GM21381 (cell line): Measurements from ENCODE around the gene KPNB1.

Source experiments
- ATAC-seq: cut with Tn5 transposase; IDR thresholded peaks from one replicate; pipeline ENCODE4 v1.9.1; 2021; ENCODE audit warnings: mild to moderate bottlenecking, moderate library complexity; ENCODE audit not compliant: unreplicated experiment

KPNB1 gene

DNA sequence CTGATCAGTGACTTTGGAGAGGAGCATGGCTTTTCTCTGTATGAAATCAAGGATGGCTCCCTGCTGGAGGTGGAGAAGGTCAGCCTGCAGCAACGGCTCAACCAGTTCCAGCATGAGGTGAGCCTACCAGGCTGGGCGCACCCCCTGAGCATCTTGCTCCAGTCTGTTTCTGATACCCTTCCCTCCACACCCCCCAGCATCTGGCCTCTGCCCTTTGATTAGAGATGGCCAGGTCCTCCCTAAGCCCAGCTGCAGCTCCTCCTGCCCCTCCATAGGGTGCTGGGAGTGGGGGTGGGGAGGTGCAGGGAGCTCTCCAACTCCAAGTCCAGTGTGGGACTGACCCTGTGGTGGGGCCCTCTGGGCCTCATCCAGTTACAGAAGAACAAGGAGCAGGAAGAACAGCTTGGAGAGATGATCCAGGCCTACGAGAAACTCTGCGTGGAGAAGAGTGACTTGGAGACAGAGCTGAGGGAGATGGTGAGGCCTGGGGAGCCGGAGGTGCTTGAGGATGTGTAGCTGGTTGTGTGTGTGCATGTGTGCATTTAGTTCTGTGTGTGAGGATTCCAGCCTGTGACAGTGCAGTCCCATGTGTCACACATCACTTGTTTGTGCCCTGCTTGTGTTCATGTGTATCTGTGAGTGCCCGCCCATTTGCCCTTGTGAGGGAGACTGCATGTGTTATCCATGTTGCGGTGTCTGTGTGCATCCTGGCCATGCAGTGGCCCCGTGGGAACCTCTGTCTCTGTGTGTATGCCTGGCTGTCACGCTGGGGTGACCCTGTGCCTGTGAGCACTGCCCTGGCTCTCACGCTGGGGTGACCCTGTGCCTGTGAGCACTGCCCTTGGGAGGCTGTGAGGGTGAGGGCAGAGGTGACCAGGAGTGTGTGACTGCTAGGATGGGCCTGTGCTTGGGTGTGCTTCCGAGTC, 47.3 kb downstream of the KPNB1 start:
- ATAC-seq, result no peak

DNA sequence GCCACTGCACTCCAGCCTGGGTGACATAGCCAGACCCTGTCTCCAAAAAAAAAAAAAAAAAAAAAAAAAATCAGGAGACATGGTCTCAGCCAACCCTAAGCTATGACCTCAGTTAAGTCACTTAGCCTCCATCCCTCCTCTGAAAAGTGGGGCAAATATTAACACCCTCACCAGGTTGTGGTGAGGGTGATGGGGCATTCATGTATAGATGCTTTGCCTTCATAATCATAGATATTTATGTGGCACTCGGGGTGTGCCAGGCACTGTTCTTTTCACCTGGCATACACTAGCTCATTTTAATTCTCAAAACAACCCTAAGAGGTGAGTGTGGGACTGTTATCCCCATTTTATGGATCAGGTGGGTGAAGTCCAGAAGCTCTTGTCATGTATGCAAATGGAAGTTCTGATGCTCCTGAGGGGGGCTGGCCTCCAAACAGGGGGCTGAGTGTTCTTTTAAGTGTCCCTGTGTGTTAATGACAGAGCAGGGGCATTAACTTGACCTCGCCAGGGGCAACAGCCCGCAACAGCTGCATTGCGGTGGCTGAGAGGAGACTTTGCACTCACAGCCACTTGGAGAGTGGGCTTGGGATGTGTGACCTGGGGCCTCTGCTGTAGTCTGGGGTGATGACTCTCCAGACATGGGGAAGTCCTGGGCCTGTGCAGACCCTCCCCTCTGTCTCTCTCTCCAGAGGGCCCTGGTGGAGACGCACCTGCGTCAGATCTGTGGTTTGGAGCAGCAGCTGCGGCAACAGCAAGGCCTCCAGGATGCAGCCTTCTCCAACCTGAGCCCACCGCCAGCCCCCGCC, 48.4 kb downstream of the KPNB1 start:
- ATAC-seq, result no peak

DNA sequence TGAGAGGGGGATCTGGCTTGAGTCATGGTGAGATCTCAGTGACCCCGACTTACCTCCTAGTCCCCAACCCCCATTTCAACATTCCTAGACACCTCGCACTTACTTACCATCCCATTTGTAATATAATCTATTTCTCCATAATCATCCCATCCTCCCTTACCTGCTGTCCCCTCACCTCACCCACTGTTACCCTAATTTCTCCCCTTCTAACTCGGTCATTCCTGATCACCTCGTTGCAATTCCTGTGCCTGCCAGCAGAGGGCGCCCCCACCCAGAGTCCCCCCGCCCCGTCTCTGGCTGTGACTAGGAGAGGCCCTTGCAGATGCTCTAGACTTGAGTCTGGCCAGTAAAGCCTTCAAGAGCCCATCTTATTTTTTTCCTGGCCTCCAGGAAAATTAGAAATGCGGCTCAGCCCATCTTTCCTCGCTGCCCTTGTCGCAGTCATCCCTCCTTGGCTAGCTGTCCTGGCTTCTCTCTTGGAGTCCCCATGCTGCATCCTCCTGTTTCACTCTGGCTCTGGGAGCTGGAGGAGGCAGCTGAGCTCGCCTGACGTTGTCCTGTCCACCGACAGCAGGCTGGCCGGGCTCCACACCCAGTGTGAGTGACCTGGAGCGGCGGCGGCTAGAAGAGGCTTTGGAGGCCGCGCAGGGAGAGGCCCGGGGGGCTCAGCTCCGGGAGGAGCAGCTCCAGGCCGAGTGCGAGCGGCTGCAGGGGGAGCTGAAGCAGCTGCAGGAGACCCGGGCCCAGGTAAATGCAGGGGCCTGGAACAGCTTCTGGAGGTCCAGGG, 49.2 kb downstream of the KPNB1 start:
- no peak for ATAC-seq

DNA sequence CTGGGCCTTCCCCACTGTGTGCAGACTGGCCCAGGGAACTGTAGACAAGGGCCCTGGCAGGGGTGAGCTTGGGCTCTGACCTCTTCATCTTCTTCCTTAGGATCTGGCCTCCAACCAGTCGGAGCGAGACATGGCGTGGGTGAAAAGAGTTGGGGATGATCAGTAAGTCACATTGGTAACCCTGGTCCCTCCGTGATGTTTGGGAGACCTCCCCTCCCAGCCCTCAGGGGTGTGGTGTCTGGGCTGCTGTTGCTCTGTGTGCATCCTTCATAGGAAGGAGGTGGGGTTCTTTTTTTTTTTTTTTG, 49.8 kb downstream of the KPNB1 start:
- ATAC-seq, result no peak

DNA sequence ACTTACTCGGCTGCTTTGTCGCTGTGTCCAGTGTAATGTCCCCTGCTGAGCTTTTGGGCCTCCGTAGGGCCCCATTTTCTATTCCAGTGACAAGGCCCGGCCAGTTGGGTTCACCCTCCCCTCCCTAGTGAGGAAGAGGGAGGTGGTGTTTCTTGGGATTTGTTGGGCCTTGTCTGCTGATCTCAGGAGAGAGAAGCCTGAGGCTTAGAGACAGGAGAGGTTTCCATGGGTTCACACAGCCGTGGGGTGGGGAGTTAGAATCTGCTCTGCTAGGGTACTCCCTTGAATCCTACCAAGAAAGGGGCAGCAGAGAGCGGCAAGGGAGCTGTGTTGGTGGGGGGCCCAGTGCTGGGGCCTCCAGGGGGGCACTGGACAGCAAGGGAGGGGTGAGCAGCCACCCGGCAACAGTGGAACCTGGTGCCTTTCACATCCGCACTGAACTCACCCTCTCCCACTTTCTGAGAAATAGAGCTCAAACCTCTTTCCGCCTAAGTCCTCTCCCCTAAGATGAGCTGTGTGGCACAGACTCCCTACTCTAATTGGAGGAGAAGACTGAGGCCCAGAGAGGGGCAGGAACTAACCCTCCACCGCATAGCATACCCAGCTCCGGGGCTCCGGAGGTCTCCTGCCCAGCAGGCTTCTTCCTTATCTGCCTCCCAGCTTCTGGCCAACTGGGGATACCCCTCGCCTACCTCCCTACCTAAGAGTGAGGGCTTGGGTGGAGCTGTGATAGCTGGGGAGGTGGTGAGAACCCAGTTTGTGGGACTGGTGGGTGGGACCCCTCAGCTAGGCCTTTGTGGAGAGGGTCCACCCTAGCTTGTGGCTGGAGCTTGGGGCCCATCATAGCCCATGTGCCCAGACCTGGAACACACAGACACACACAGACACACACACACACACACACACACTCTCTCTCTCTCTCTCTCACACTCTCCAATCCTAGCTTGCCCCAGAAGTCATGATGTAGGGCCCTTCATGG, 51.0 kb downstream of the KPNB1 start:
- ATAC-seq, result no peak

DNA sequence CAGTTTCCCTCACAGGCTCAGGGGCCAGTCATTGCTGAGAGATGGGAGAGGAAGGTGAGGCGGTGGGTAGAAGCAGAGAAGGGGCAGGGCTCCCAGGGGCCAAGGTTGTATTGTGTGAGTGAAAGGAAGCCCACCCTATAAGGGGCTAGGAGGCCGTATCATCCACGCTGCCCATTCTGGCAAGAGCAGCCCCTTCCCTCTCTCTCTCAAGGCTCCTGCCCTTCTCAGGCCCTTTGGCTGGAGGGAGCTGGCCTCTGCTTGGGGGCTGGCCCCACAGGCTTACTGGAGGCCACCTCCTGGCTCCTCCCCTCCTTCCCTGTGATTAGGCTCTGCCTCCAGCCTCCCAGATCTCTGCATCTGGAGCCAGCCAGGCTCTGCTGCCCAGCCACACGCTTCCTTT, 51.9 kb downstream of the KPNB1 start:
- no peak for ATAC-seq

DNA sequence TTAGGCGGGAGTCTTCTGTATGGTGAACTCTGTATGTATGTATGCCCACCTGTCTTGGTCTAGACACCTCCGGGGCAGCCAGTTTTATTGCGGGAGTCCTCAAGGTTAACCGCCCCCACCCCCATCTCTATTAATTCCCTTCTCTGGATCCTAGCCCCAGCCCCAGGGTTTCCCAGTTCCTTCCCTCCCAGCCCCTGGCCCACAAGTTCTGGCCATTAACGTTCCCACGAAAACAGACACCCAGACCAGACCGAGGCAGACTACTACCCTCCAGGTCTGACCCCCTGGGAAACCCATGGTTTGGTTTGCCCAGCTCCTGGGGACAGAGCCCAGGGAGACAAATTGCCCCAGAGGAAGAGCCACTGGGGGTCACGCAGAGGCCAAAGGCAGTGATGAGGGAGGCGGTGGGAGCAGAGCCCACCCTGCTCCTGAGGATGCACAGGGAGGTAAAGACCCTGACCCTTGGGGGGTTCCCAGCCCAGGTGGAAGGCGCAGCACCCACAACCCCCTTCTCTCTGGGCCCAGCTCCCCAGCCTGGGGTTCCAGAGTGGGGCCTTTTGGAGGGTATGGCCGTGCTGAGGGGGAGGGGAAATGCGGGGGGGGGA, 52.8 kb downstream of the KPNB1 start:
- no peak for ATAC-seq

DNA sequence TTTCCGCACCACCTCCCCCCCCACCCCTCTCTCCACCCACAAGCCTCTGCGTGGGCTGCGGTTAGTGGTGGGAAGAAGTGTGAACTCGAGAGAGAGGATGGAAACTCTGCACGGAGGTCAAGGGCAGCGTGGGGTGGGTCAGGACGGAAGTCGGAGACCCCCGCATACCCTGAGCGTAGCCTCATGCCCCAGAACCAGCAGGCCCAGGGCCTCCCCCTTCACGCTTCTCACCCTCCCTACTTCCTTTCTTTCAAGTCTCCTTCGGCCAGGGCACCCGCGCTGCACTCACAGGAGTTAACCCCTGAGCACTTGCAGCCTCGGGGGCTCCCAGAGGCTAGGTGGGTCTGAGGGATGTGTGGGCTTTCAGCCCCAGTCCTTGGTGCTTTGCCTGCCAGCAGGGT, 53.5 kb downstream of the KPNB1 start:
- no peak for ATAC-seq

DNA sequence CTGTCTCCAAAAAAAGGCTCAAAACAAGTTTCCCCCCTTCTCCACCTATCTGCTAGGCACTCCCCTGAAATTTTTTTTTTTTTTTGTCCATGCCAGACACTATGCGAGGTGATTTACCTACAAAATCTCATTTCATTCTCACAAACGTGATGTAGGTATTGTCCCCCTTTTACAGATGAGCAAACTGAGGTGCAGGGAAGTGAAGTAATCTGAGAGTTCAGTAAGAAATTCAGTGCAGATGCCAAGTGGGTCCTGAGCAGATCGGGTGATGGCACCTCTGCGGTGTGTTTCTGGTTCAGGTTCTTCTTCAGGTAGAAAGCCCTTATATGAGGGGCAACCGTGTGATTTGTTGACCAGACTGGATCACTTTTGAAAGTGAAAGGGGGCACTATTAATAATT, 54.0 kb downstream of the KPNB1 start:
- ATAC-seq, result no peak

DNA sequence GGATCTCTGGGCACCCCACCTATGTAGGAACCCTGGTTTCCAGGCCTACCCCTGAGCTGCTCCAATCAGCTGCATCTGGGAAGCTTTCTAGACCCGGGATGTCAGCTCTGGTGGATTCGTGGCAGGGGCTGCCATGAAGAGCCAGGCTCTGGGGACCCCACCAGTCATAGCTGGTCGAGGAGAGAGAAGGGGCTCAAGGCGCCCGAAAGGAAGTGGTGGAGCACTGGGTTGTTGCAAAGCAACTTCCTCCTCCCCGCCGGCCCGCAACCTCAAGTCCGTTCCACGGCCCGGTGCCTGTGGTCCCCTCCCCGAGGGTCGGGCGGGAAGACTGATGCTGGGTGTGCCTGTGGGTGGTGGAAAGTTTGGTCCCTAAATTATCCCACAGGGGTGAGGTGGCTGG, 54.4 kb downstream of the KPNB1 start:
- no peak for ATAC-seq

DNA sequence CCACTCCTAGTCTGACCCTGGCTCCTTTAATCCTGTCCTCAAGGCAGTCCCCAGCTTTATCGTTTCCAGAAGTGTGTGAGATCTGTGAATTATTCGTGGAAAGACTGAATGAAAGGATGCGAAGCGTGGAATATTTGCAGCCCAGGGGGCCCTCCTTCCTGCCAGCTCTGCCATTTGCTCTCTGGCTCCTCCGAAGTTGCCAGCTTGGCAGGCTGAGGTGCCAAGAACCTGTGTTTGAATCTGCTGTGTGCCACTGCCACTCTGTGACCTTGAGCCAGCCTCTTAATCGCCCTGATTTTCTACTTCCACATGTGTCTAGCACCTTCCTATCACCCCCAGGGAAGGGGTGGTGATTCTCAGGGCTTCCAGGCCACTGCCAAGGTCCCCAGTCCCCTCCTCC, 55.0 kb downstream of the KPNB1 start:
- no peak for ATAC-seq

DNA sequence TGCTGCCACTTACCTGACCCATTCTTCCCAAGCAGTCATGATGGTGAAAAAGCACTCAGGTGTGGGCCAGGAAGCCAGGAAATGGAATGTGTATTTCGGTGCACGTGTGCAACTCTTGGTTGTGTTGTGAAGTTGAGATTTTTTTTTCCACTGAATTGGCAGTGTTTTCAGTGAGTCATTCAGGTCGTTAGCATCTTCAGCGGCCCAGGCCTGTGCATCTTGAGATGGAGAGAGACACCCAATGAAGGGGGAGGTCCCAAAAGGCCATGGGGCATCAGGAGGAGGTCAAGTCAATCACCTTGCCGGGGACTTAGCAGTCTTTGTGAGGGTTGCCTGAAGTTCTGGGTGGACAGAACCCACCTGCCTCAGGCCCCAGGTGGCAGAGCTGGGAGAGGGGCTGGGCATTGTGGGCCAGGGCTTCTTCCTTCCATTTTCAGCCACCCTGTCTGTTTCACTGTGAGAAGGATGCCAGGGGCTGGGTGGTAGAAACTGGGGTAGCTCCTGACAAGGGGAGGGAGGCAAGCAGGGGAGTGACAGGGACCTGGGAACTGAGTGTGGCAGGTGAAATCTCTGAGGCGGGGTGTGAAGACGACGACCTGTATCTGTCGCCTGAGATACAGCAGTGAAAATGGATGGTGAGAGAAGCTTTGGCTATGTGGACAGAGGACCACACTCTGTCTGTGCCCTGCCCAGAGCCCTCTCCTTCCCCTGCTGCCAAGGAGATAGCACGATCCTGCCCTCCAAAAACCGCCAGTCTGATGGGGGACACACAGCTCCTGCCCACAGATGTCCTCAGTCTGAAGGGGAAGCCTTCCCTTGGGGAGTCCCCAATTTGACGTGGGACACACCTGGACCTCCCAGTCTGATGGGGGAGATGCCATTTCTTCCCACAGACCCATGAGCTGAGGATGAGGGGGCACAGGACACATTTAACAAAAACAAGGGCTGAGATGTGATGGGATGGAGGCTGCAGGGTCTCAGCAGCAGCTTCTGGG, 56.1 kb downstream of the KPNB1 start:
- ATAC-seq, result no peak

DNA sequence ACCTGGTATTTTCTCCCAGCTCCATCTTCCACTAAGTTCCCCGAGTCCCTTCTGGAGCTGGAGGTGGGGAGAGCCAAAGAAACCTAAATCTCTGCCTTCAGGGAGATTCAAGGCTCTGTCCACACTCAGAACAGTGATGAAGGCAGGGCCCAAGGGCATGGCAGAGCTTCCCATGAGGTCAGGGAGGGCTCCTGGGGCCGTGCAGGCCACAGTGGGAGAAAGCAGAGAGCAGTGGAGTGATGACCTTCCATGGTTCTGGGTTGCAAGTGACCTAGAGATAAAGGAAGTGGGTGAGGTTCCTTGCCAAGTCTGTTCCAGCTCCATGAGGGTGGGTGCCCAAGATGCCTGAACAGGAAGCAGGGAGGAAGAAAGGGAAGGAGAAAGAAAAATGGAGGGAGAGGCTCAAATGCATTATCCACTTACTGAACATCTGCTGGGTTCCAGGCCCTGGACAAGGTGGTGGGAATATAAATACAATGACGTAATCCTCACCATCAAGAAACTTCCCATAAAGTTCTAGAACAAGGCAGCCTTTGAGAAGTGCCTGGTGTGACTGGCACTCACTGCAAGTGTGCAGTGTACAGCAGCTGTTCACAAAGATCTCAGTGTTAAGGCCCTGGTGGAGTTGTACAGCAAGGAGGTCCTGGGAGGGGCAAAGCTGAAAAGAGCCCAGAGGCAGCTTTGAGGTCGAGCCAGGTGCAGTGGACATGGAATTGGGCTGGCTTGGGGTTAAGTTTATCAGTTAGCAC, 57.5 kb downstream of the KPNB1 start:
- no peak for ATAC-seq

DNA sequence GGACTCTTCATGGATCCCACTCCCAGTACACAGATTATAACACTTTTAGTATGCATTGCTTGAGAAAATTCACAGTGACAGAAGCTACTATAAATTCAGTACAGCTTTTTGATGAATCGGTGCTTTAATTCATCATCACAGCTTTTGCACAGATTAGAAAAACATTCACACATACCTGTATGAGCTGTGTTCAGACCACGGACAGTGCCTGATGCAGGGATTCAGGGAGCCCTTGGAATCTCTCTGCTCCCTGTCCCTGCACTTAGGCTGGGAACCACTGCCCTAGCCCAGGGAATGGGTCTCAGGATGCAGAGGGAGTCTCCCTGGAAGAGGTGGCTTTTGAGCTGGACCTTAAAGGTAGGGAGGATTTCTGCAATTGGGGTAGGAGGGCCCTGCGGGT, 58.2 kb downstream of the KPNB1 start:
- no peak for ATAC-seq

DNA sequence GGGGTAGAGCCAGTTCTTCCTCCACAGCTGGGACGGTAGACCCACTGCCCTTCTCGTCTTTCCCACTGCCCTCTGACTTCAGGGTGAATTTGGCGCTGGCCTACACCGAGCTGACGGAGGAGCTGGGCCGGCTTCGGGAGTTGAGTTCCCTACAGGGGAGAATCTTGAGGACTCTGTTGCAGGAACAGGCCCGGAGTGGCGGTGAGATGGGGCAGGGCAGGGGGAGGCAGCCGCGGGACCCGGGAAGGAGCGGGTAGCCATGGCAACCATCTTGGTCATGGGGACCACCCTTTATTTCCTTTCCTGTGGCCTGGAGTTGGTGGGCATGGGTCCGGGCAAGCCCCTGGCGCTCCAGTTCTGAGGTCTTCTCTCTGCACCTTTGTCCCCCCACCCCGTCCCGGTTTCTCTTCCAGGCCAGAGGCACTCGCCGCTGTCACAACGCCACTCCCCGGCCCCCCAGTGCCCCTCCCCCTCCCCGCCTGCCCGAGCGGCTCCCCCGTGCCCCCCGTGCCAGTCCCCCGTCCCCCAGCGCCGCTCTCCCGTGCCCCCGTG, 58.7 kb downstream of the KPNB1 start:
- no peak for ATAC-seq

DNA sequence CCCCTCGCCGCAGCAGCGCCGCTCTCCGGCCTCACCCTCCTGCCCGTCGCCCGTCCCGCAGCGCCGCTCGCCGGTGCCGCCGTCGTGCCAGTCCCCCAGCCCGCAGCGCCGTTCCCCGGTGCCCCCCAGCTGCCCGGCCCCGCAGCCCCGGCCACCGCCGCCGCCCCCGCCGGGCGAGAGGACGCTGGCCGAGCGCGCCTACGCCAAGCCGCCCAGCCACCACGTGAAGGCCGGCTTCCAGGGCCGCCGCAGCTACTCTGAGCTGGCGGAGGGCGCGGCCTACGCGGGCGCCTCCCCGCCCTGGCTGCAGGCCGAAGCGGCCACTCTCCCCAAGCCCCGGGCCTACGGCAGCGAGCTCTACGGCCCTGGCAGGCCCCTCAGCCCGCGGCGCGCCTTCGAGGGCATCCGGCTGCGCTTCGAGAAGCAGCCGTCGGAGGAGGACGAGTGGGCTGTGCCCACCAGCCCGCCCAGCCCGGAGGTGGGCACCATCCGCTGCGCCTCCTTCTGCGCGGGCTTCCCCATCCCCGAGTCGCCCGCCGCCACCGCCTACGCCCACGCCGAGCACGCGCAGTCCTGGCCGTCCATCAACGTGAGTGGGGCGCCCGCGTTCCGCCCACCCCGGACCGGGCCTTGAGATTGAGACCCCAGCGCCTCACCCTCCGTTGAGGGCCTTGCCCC, 59.3 kb downstream of the KPNB1 start:
- ATAC-seq, result no peak

DNA sequence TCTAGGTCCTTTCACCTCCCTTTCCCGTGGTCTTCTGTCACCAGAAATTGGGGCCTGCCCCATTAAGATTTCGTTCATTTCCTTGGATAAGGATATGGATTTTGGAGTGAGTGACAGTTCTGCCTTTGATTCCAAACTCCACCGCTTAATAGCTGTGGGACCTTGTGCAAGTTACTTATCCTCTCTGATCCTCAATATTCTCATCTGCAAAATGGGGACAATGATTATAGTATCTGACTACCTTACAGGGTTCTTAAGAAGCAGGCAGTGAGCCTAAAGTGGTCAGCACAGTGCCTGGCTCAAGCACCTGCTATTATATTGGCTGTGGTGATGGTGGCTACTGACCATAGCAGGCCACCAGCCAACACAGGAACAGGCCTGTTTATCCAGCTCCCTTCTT, 59.9 kb downstream of the KPNB1 start:
- no peak for ATAC-seq
